Gastrocnemius medialis (tissue), 4 donors: ENCODE data around the gene OAF. TPM values are rescaled to one million over a fixed set of nuclear protein-coding genes. Genes with fewer than 3 reads are reported as not detected.
A peak's percentile ranks its signal among the peaks of the same experiment; 100 is the strongest.

Experiments used
- ATAC-seq, 2 donors: fragments of 150-250 bp; one replicate each; pipeline ENCODE4 v1.9.1; 2016
- DNase-seq, 2 donors: peaks; one replicate each; pipeline ENCODE4 v3.0.0-alpha.2; 2019
- H3K27ac ChIP-seq, 4 donors: fragments of 200-600 bp; sonication (generic); 1 replicate in 1 of 4; 2 replicates in 3 of 4; pipeline ENCODE4 v1.5.1; 2016 to 2018; ENCODE audit warnings: mild to moderate bottlenecking in 2 of 4, moderate library complexity in 1 of 4
- H3K27me3 ChIP-seq, 3 donors: fragments of 200-600 bp; sonication (generic) in 2 of 3; 1 replicate in 1 of 3; 2 replicates in 2 of 3; pipeline versions ENCODE4 v1.5.1 to v1.6.0; 2016 to 2019; ENCODE audit warnings: mild to moderate bottlenecking in 1 of 3, moderate library complexity in 1 of 3
- H3K36me3 ChIP-seq, 2 donors: fragments of 200-600 bp; sonication (generic) in 1 of 2; one replicate each; pipeline ENCODE4 v1.5.1; 2017 to 2018
- H3K4me1 ChIP-seq, 2 donors: fragments of 200-600 bp; sonication (generic) in 1 of 2; one replicate each; pipeline ENCODE4 v1.5.1; 2016 to 2017; ENCODE audit warnings: mild to moderate bottlenecking in 2 of 2
- H3K4me3 ChIP-seq, 4 donors: fragments of 200-600 bp; sonication (generic) in 3 of 4; 1 replicate in 1 of 4; 2 replicates in 3 of 4; pipeline ENCODE4 v1.5.1; 2016 to 2019; ENCODE audit warnings: mild to moderate bottlenecking in 2 of 4
- H3K9me3 ChIP-seq, 3 donors: fragments of 200-600 bp; sonication (generic) in 2 of 3; 1 replicate in 1 of 3; 2 replicates in 2 of 3; pipeline ENCODE4 v1.5.1; 2016 to 2019
- POLR2A ChIP-seq, 2 donors: fragments of 450-650 bp; IDR thresholded peaks; one replicate each; pipeline ENCODE4 v1.6.1; 2017; ENCODE audit warnings: antibody characterized with exemption in 2 of 2, mild to moderate bottlenecking in 2 of 2, moderate library complexity in 2 of 2
- in situ Hi-C, 4 donors: fragments of 200-750 bp; cut with MboI; loops; one replicate each; pipeline versions ENCODE4 v1.15.0 to v1.8.0; 2017; ENCODE audit warnings: low sequenced_read_pairs in 4 of 4
- intact Hi-C: fragments of 100-400 bp; cut with DNase I; formaldehyde crosslinking; loops from one replicate; pipeline ENCODE4 v1.15.1; 2023; ENCODE audit warnings: low total_unique reads
- total RNA-seq, 4 donors: library from RNA; depleted of rRNA; stranded (reverse); fragments of >200 nt; gene quantifications; one replicate each; pipeline versions ENCODE4 v1.1.0 to v1.2.3, GENCODE V29; 2016
- TF ChIP-seq, protein P1 (sequence below), 5 experiments: fragments of 450-650 bp in 3 of 5; fragments of 200-600 bp in 2 of 5; sonication (generic) in 2 of 5; IDR thresholded peaks in 4 of 5; conservative IDR thresholded peaks in 1 of 5; 1 replicate in 4 of 5; 2 replicates in 1 of 5; pipeline ENCODE4 v1.5.1; 2016 to 2019; ENCODE audit warnings: antibody characterized with exemption in 5 of 5, mild to moderate bottlenecking in 3 of 5, moderate library complexity in 3 of 5

The OAF gene
- total RNA-seq, 4 donors from 2014 or later = 8.7 to 17.5 (median 10.1) TPM

DNA sequence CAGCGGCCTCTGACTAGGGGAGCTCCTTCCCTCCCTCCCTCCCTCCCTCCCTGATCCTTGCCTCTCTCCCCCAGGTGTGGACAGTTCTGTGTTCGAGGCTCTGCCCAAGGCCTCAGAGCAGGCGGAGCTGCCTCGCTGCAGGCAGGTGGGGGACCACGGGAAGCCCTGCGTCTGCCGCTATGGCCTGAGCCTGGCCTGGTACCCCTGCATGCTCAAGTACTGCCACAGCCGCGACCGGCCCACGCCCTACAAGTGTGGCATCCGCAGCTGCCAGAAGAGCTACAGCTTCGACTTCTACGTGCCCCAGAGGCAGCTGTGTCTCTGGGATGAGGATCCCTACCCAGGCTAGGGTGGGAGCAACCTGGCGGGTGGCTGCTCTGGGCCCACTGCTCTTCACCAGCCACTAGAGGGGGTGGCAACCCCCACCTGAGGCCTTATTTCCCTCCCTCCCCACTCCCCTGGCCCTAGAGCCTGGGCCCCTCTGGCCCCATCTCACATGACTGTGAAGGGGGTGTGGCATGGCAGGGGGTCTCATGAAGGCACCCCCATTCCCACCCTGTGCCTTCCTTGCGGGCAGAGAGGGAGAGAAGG lies 18.1 kb downstream of the OAF start:
- no peaks in the 10 kb centered on the region for H3K36me3 ChIP-seq
- H3K4me3 ChIP-seq = no peak overlapping the region
- in situ Hi-C loops = loop anchor here (5.0 kb wide), 1 partner anchor 57 kb away; no protein-coding TSS in a partner anchor
- DNase-seq = no peak
- TF ChIP-seq, protein P1, sequence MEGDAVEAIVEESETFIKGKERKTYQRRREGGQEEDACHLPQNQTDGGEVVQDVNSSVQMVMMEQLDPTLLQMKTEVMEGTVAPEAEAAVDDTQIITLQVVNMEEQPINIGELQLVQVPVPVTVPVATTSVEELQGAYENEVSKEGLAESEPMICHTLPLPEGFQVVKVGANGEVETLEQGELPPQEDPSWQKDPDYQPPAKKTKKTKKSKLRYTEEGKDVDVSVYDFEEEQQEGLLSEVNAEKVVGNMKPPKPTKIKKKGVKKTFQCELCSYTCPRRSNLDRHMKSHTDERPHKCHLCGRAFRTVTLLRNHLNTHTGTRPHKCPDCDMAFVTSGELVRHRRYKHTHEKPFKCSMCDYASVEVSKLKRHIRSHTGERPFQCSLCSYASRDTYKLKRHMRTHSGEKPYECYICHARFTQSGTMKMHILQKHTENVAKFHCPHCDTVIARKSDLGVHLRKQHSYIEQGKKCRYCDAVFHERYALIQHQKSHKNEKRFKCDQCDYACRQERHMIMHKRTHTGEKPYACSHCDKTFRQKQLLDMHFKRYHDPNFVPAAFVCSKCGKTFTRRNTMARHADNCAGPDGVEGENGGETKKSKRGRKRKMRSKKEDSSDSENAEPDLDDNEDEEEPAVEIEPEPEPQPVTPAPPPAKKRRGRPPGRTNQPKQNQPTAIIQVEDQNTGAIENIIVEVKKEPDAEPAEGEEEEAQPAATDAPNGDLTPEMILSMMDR (IDR thresholded peaks at IDR 0.05 in 4 of 5, conservative IDR thresholded peaks at IDR 0.05 in 1 of 5) = no peak
- no peak for TF ChIP-seq POLR2A (IDR thresholded peaks at IDR 0.05)
- peaks cover 16% of the 10 kb centered on the region in 2 donors for H3K4me1 ChIP-seq
- H3K27ac ChIP-seq = peak overlapping the region in 1 of 4 donors; percentile 6
- ATAC-seq = no peak
- intact Hi-C loops = loop anchor here (1.0 kb wide), 1 partner anchor 57 kb away; no protein-coding TSS in a partner anchor
- H3K27me3 ChIP-seq = peaks cover 0 to 5% (median 0%) of the 10 kb centered on the region in 3 donors
- H3K9me3 ChIP-seq = no peaks in the 10 kb centered on the region

DNA sequence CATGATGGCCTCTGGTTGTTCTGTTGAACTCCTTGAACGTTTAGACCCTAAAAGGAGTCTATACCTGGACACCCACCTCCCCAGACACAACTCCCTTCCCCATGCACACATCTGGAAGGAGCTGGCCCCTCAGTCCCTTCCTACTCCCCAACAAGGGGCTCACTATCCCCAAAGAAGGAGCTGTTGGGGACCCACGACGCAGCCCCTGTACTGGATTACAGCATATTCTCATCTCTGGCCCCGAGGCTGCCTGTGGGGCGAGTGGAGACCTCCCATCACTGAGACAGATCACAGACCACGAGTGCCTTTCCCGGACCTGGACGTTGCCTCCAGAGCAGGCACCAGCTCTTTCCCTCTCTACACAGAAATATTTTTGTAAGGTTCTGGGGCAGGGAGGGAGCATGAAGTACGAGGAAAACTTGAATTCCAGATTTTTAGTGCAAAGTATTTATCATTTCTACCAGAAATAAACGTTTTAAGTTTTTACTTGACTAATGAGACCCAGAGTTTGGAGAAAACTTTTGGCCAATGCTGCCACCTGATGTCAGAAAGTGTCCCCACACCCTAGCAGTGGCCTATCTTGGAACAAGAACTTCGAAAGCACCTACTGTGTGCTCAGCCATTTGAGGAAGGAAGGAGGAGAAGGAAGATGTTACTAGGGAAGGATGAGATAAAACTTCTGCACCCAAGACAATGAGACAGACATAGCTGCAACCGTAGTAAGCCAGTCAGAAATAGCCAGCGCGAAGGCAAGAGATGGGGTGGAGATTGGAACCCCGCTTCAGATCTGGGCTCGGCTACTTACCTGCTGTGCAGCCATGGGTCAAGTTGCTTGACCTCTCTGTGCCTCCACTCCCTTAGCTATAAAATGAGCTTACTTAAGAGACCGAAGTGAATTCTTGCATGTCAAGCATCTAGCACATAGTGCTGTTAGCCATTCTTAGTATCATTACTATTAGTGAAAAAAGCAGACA lies 18.9 kb downstream of the OAF start:
- Histone ChIP-seq H3K27ac (peak overlapping the region in 2 of 4 donors; percentile 6 to 12), H3K4me1 (peaks cover 9% of the 10 kb centered on the region in 2 donors), H3K27me3 (peaks cover 0 to 6% (median 0%) of the 10 kb centered on the region in 3 donors), H3K4me3 (no peak overlapping the region), H3K9me3 (no peaks in the 10 kb centered on the region), H3K36me3 (no peaks in the 10 kb centered on the region)
- TF ChIP-seq, protein P1 (IDR thresholded peaks at IDR 0.05 in 4 of 5, conservative IDR thresholded peaks at IDR 0.05 in 1 of 5) = peak; percentile 48 to 70 (median 66)
- TF ChIP-seq POLR2A (IDR thresholded peaks at IDR 0.05) = no peak
- intact Hi-C loops = loop anchor here (1.0 kb wide), 1 partner anchor 57 kb away; no protein-coding TSS in a partner anchor
- no peak for DNase-seq
- in situ Hi-C loops = loop anchor here (5.0 to 10.0 kb wide), 2 partner anchors 57 to 65 kb away; no protein-coding TSS in a partner anchor
- no peak for ATAC-seq

DNA sequence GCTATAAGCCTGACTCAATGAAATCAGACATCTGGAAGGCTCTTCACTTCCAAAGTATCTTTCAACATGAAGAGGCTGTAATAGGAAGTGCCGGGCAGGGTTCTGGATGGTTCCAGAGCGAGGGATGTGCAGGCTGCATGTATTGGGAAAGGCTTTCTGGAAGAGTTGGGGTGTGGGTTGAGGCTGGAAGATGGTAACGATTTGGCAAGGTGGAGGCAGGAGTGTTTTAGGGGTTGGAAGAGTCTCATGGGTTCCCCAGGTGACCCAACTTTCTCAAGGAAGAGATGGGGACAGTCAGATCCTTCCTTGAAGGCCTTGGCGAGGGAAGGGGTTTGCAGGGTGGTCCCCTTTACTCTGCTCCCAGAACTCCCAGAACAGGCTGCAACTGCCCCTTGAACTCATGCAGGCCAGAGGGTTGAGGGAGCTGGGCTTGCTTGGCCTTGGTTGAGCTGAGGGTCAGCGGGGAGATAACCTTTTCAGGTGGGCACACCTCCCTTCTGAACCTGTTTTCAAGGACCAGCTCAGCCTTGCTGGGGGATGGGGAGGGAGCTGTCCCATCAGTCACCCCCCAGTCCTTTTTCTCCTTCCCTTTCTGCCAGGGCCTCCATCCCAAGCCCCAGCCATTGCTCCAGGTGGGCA lies 19.7 kb downstream of the OAF start:
- no peaks in the 10 kb centered on the region for H3K36me3 ChIP-seq
- ATAC-seq (no peak), DNase-seq (no peak)
- in situ Hi-C loops = loop anchor here in 1 of 4 donors (10.0 kb wide), 1 partner anchor 64 kb away; no protein-coding TSS in a partner anchor
- H3K4me1 ChIP-seq = peaks cover under 1% of the 10 kb centered on the region in 2 donors
- H3K4me3 ChIP-seq = no peak overlapping the region
- H3K9me3 ChIP-seq = no peaks in the 10 kb centered on the region
- intact Hi-C loops = no loop called here
- TF ChIP-seq, protein P1 (IDR thresholded peaks at IDR 0.05 in 4 of 5, conservative IDR thresholded peaks at IDR 0.05 in 1 of 5) = no peak
- TF ChIP-seq POLR2A (IDR thresholded peaks at IDR 0.05) = no peak
- peaks cover 0 to 6% (median 0%) of the 10 kb centered on the region in 3 donors for H3K27me3 ChIP-seq
- H3K27ac ChIP-seq = no peak overlapping the region

DNA sequence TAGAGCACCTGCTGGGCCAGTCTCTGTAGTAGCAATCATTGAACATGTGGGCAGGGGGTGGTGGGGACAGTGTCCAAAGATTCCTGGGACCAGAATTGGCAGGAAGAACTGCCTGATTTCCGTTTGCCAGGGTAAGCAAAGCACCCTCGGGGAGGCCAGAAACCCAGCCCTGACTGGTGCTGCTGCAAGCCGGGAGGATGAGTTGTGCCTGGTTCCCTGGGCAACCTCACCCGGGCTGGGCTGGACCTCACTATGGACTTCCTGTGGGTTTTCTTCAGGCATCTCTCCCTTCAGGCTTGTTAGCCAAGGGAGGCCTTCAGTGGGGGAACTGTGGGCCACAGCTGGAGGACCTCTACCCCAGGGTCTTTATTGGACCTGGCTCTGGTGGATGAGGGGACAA lies 21.1 kb downstream of the OAF start:
- in situ Hi-C loops (loop anchor here in 1 of 4 donors (10.0 kb wide), 1 partner anchor 63 kb away; no protein-coding TSS in a partner anchor), intact Hi-C loops (no loop called here)
- no peaks in the 10 kb centered on the region for H3K36me3 ChIP-seq
- H3K4me3 ChIP-seq = no peak overlapping the region
- H3K27me3 ChIP-seq = peaks cover 0 to 6% (median 0%) of the 10 kb centered on the region in 3 donors
- ATAC-seq (no peak), DNase-seq (no peak)
- TF ChIP-seq, protein P1 (IDR thresholded peaks at IDR 0.05 in 4 of 5, conservative IDR thresholded peaks at IDR 0.05 in 1 of 5) = no peak
- no peak for TF ChIP-seq POLR2A (IDR thresholded peaks at IDR 0.05)
- H3K4me1 ChIP-seq = no peaks in the 10 kb centered on the region
- no peaks in the 10 kb centered on the region for H3K9me3 ChIP-seq
- no peak overlapping the region for H3K27ac ChIP-seq
